ENCODE data around the gene INTS1.

GRCh38 chr7:1441615-1442354 is 62.4 kb downstream of the INTS1 start:
- TF ChIP-seq SIN3A (IDR thresholded peaks at IDR 0.05; ENCODE audit: borderline replicate concordance, insufficient read depth, low read length) (no peak), POLR2AphosphoS5 (IDR thresholded peaks at IDR 0.05; ENCODE audit: low read depth, low read length) (no peak), TAF1 (IDR thresholded peaks at IDR 0.05; ENCODE audit: borderline replicate concordance, insufficient read depth, low read length) (no peak), FOXP2 (optimal IDR thresholded peaks at IDR 0.05; ENCODE audit: borderline replicate concordance, extremely low read depth, extremely low read length, insufficient read depth) (no peak)
- TF ChIP-seq, protein P1, sequence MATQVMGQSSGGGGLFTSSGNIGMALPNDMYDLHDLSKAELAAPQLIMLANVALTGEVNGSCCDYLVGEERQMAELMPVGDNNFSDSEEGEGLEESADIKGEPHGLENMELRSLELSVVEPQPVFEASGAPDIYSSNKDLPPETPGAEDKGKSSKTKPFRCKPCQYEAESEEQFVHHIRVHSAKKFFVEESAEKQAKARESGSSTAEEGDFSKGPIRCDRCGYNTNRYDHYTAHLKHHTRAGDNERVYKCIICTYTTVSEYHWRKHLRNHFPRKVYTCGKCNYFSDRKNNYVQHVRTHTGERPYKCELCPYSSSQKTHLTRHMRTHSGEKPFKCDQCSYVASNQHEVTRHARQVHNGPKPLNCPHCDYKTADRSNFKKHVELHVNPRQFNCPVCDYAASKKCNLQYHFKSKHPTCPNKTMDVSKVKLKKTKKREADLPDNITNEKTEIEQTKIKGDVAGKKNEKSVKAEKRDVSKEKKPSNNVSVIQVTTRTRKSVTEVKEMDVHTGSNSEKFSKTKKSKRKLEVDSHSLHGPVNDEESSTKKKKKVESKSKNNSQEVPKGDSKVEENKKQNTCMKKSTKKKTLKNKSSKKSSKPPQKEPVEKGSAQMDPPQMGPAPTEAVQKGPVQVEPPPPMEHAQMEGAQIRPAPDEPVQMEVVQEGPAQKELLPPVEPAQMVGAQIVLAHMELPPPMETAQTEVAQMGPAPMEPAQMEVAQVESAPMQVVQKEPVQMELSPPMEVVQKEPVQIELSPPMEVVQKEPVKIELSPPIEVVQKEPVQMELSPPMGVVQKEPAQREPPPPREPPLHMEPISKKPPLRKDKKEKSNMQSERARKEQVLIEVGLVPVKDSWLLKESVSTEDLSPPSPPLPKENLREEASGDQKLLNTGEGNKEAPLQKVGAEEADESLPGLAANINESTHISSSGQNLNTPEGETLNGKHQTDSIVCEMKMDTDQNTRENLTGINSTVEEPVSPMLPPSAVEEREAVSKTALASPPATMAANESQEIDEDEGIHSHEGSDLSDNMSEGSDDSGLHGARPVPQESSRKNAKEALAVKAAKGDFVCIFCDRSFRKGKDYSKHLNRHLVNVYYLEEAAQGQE (IDR thresholded peaks at IDR 0.05; ENCODE audit: insufficient read depth in 1 of 2, low read depth in 2 of 2, low read length in 2 of 2): no peak

Measured in PFSK-1 (cell line).